H1 (cell line): ENCODE results near the gene TRAF5. TPM values are rescaled to one million over a fixed set of nuclear protein-coding genes. Genes with fewer than 3 reads are reported as not detected.
"Not testable (repeated sequence)": the region's sequence is repeated elsewhere in the genome, so short reads cannot be mapped to it uniquely, and the experiment has no call there.

Source experiments
- CTCF ChIA-PET: fragments of 300-600 bp; sonication (Branson Sonifier 250); formaldehyde crosslinking; loops from one replicate; lab custom pipeline; 2021; ENCODE audit not compliant: partially characterized antibody; lab: Charles Lee
- POLR2A ChIA-PET: fragments of 300-600 bp; sonication (Branson Sonifier 250); formaldehyde crosslinking; loops from one replicate; lab custom pipeline; 2021; ENCODE audit warnings: inconsistent platforms; ENCODE audit not compliant: partially characterized antibody; lab: Charles Lee
- DNase-seq, 2 experiments: peaks; one replicate each; pipeline versions ENCODE4 v3.0.0 to v3.0.0-alpha.2; 2010 to 2022; ENCODE audit warnings: low spot score in 2 of 2, low read depth in 1 of 2, mixed read lengths in 1 of 2
- FAIRE-seq: peaks from 2 replicates; lab custom pipeline; 2011; peaks lifted over from hg19 to GRCh38; lab: Jason Lieb, UNC
- H2AFZ ChIP-seq: 2 replicates; pipeline ENCODE4 v1.8.1; 2012; ENCODE audit warnings: low read length, inconsistent platforms
- H2AK5ac ChIP-seq: 2 replicates; pipeline ENCODE4 v1.6.1; 2013; ENCODE audit warnings: low read depth, low read length
- H2BK120ac ChIP-seq: replicated peaks from 2 replicates; pipeline ENCODE3; 2013; ENCODE audit warnings: low read depth, low read length, inconsistent platforms
- H2BK12ac ChIP-seq: 2 replicates; pipeline ENCODE4 v1.6.1; 2013; ENCODE audit warnings: low read depth, low read length
- H2BK15ac ChIP-seq: 2 replicates; pipeline ENCODE4 v1.6.1; 2013; ENCODE audit warnings: low read length
- H2BK20ac ChIP-seq: 2 replicates; pipeline ENCODE4 v1.6.1; 2013; ENCODE audit warnings: low read length
- H2BK5ac ChIP-seq: 2 replicates; pipeline ENCODE4 v1.6.1; 2013; ENCODE audit warnings: low read depth, low read length
- H3K14ac ChIP-seq: 2 replicates; pipeline ENCODE4 v1.6.1; 2013; ENCODE audit warnings: inconsistent platforms; ENCODE audit not compliant: insufficient read length
- H3K18ac ChIP-seq: 2 replicates; pipeline ENCODE4 v1.6.1; 2013; ENCODE audit warnings: low read length; ENCODE audit errors: extremely low read depth
- H3K23ac ChIP-seq: 2 replicates; pipeline ENCODE4 v1.6.1; 2013; ENCODE audit warnings: inconsistent platforms; ENCODE audit not compliant: insufficient read length
- H3K23me2 ChIP-seq: 2 replicates; pipeline ENCODE4 v1.6.1; 2013; ENCODE audit warnings: low read depth, low read length
- H3K27ac ChIP-seq: 2 replicates; pipeline ENCODE4 v1.6.1; 2011; ENCODE audit warnings: low read depth, low read length, inconsistent platforms
- H3K27me3 ChIP-seq, 4 experiments: replicated peaks in 1 of 4; 1 replicate in 1 of 4; 2 replicates in 3 of 4; pipeline versions ENCODE4 v1.6.1 to v1.8.1; 2011 to 2013; ENCODE audit warnings: low read length in 3 of 4, mild to moderate bottlenecking in 3 of 4, inconsistent platforms in 2 of 4, mixed read lengths in 2 of 4, moderate library complexity in 1 of 4; ENCODE audit not compliant: control insufficient read depth in 3 of 4, insufficient read depth in 3 of 4; ENCODE audit errors: extremely low read depth in 1 of 4
- H3K36me3 ChIP-seq, 4 experiments: 2 replicates each; pipeline versions ENCODE4 v1.6.1 to v1.8.1; 2011 to 2013; ENCODE audit warnings: mild to moderate bottlenecking in 4 of 4, low read length in 3 of 4, moderate library complexity in 2 of 4, control low read depth in 1 of 4, inconsistent platforms in 1 of 4; ENCODE audit not compliant: insufficient read depth in 4 of 4, control insufficient read depth in 2 of 4
- H3K4ac ChIP-seq: replicated peaks from 2 replicates; pipeline ENCODE3; 2013; ENCODE audit warnings: low read length, low read depth, mixed read lengths, inconsistent platforms; ENCODE audit not compliant: insufficient read length
- H3K4me1 ChIP-seq, 4 experiments: replicated peaks in 1 of 4; 1 replicate in 1 of 4; 2 replicates in 3 of 4; pipeline versions ENCODE4 v1.6.1 to v1.8.1; 2011 to 2013; ENCODE audit warnings: low read length in 3 of 4, inconsistent platforms in 2 of 4, mixed read lengths in 1 of 4; ENCODE audit not compliant: insufficient read depth in 4 of 4, control insufficient read depth in 3 of 4
- H3K4me2 ChIP-seq, 2 experiments: 2 replicates each; pipeline versions ENCODE4 v1.6.1 to v1.8.1; 2011 to 2013; ENCODE audit warnings: low read depth in 2 of 2, low read length in 2 of 2, control low read depth in 1 of 2, inconsistent platforms in 1 of 2, mild to moderate bottlenecking in 1 of 2; ENCODE audit not compliant: insufficient read depth in 1 of 2
- H3K4me3 ChIP-seq, 4 experiments: fragments of 200-600, 300-600 bp in 1 of 4; sonication (generic), shearing (Covaris generic), sonication (Bioruptor Twin) in 1 of 4; 2 replicates each; pipeline versions ENCODE4 v1.5.1 to v1.8.1; 2011 to 2016; ENCODE audit warnings: low read length in 4 of 4, low read depth in 3 of 4, control low read depth in 2 of 4, inconsistent platforms in 2 of 4, mild to moderate bottlenecking in 2 of 4, mixed read lengths in 1 of 4, moderate library complexity in 1 of 4; ENCODE audit not compliant: insufficient read depth in 2 of 4; ENCODE audit errors: extremely low read depth in 1 of 4
- H3K56ac ChIP-seq: replicated peaks from 2 replicates; pipeline ENCODE3; 2013; ENCODE audit warnings: low read depth, mild to moderate bottlenecking, mixed read lengths, low read length, inconsistent platforms; ENCODE audit not compliant: insufficient read length
- H3K79me1 ChIP-seq: 2 replicates; pipeline ENCODE4 v1.6.1; 2013; ENCODE audit warnings: low read depth, low read length, control low read depth
- H3K79me2 ChIP-seq, 2 experiments: 2 replicates each; pipeline versions ENCODE4 v1.6.1 to v1.8.1; 2012 to 2013; ENCODE audit warnings: low read length in 2 of 2, mild to moderate bottlenecking in 2 of 2, inconsistent platforms in 1 of 2; ENCODE audit not compliant: insufficient read depth in 2 of 2, control insufficient read depth in 1 of 2
- H3K9ac ChIP-seq, 4 experiments: replicated peaks in 1 of 4; 1 replicate in 1 of 4; 2 replicates in 3 of 4; pipeline versions ENCODE4 v1.6.1 to v1.8.1; 2011 to 2013; ENCODE audit warnings: low read depth in 3 of 4, low read length in 3 of 4, control low read depth in 2 of 4, mild to moderate bottlenecking in 2 of 4, moderate library complexity in 2 of 4, inconsistent platforms in 1 of 4; ENCODE audit errors: extremely low read depth in 1 of 4
- H3K9me3 ChIP-seq, 2 experiments: 2 replicates each; pipeline versions ENCODE4 v1.6.1 to v1.8.1; 2012 to 2013; ENCODE audit warnings: mild to moderate bottlenecking in 2 of 2, moderate library complexity in 2 of 2, control low read depth in 1 of 2, inconsistent platforms in 1 of 2, low read depth in 1 of 2, low read length in 1 of 2, mixed read lengths in 1 of 2; ENCODE audit not compliant: insufficient read depth in 2 of 2
- H4K20me1 ChIP-seq, 2 experiments: replicated peaks in 1 of 2; 2 replicates each; pipeline versions ENCODE3 to v1.8.1; 2011 to 2013; ENCODE audit warnings: inconsistent platforms in 2 of 2, low read length in 2 of 2, mild to moderate bottlenecking in 1 of 2; ENCODE audit not compliant: insufficient read depth in 2 of 2, control insufficient read depth in 1 of 2
- H4K5ac ChIP-seq: 2 replicates; pipeline ENCODE4 v1.6.1; 2013; ENCODE audit warnings: low read length, low read depth, mixed read lengths, inconsistent platforms; ENCODE audit not compliant: insufficient read length
- H4K8ac ChIP-seq: 2 replicates; pipeline ENCODE4 v1.8.0; 2013; ENCODE audit warnings: mild to moderate bottlenecking, moderate library complexity, low read length, inconsistent platforms; ENCODE audit not compliant: insufficient read depth; ENCODE audit errors: extremely low read depth
- H4K91ac ChIP-seq: replicated peaks from 2 replicates; pipeline ENCODE3; 2013; ENCODE audit warnings: low read length, mixed read lengths, inconsistent platforms; ENCODE audit not compliant: insufficient read length
- CTCF ChIP-seq, 3 experiments: IDR thresholded peaks; 1 replicate in 2 of 3; 2 replicates in 1 of 3; pipeline versions ENCODE4 v1.5.1 to v1.6.1; 2011; ENCODE audit warnings: low read length in 3 of 3, mild to moderate bottlenecking in 3 of 3, inconsistent platforms in 2 of 3, low read depth in 1 of 3, moderate library complexity in 1 of 3; ENCODE audit not compliant: insufficient read depth in 1 of 3; ENCODE audit errors: control extremely low read depth in 1 of 3
- KDM4A ChIP-seq: IDR thresholded peaks from one replicate; pipeline ENCODE4 v1.7.1; 2012; ENCODE audit warnings: low read depth, mild to moderate bottlenecking, moderate library complexity, low read length, inconsistent platforms; ENCODE audit not compliant: severe bottlenecking
- MAX ChIP-seq: IDR thresholded peaks from 2 replicates; pipeline ENCODE4 v1.6.1; 2012; ENCODE audit warnings: inconsistent platforms
- RAD21 ChIP-seq, 2 experiments: IDR thresholded peaks in 1 of 2; conservative IDR thresholded peaks in 1 of 2; 2 replicates each; pipeline ENCODE4 v1.6.1; 2011; ENCODE audit warnings: low read depth in 2 of 2, low read length in 2 of 2, improper control_type of control experiment in 1 of 2, inconsistent platforms in 1 of 2, mild to moderate bottlenecking in 1 of 2, moderate library complexity in 1 of 2
- RBBP5 ChIP-seq: IDR thresholded peaks from 2 replicates; pipeline ENCODE4 v1.7.1; 2012; ENCODE audit warnings: low read depth, mild to moderate bottlenecking, inconsistent platforms, low read length, moderate library complexity, borderline replicate concordance
- TAF1 ChIP-seq: IDR thresholded peaks from 2 replicates; pipeline ENCODE4 v1.6.1; 2011; ENCODE audit warnings: mild to moderate bottlenecking, low read depth, low read length
- WGBS, 2 experiments: shearing (Covaris generic) in 1 of 2; methylation state at CpG; one replicate each; pipeline versions ENCODE4 v1.1.6 to v1.1.7; 2013 to 2015; ENCODE audit warnings: low lambda C conversion rate in 2 of 2, mixed read lengths in 2 of 2, inconsistent platforms in 1 of 2, low coverage in 1 of 2, missing lambda C conversion rate in 1 of 2; ENCODE audit not compliant: insufficient replicate concordance in 2 of 2, insufficient coverage in 1 of 2, insufficient read length in 1 of 2; ENCODE audit errors: extremely low coverage in 1 of 2, missing lambda C conversion rate in 1 of 2; 5-methylcytosine and 5-hydroxymethylcytosine counted together
- polyA plus RNA-seq, 7 experiments: library from polyadenylated mRNA; depleted of rRNA in 3 of 7; stranded (reverse) in 5 of 7; unstranded in 2 of 7; fragments of >200 nt in 5 of 7; fragments of 200-250 nt in 2 of 7; gene quantifications; 1 replicate in 5 of 7; 2 replicates in 1 of 7; 4 replicates in 1 of 7; pipeline versions ENCODE4 v1.2.1 to v1.2.3, GENCODE V29; 2011 to 2013; ENCODE audit warnings: missing spikeins in 2 of 7, mixed read lengths in 2 of 7
- total RNA-seq: library from RNA; stranded (reverse); fragmentation: NEBNext Ultra II Directional; extraction: Animal tissue kit (Norgen Biotek cat#: 25700); gene quantifications from 2 replicates; pipeline ENCODE4 v1.2.1, GENCODE V29; 2021

Gene TRAF5
- total and polyA plus RNA-seq, 2 of the 8 experiments (the other 6 are each of a cell fraction or from before 2014, with no cell fraction given): 13.0 to 17.1 TPM

DNA sequence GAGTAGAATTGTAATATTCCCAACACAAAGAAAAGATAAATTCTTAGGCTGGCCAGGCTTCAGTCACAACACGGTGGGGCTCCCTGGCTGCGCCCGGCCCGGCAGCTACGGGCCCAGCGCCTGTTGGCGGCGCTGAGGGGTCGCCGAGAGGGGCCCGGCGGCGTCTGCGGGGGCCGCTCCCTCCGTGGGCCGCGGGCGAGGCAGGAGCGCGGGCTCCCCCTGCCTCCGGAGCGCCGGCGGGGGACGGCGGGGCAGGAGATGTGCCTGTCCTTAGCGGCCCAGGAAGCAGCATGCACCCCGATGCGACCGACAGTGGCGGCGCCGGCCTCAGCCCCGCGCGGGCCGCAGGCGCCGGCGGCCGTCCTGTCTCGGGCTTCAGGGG is 89.6 kb downstream of the TRAF5 start:
- not testable (repeated sequence) for H3K9me3 ChIP-seq, H4K91ac ChIP-seq, H3K23me2 ChIP-seq, H4K20me1 ChIP-seq, H3K56ac ChIP-seq, H2BK12ac ChIP-seq, H2AFZ ChIP-seq, H2BK5ac ChIP-seq, H2BK15ac ChIP-seq, H3K14ac ChIP-seq, H3K79me1 ChIP-seq, H3K4me1 ChIP-seq, H4K5ac ChIP-seq, H3K27me3 ChIP-seq, H3K23ac ChIP-seq, H2BK20ac ChIP-seq, FAIRE-seq, H3K4ac ChIP-seq, H3K36me3 ChIP-seq, H2AK5ac ChIP-seq, H3K79me2 ChIP-seq, H3K18ac ChIP-seq, DNase-seq, H2BK120ac ChIP-seq, H3K27ac ChIP-seq
- peak overlapping the region; percentile 25; the same call in 1 of the 2 replicates for H4K8ac ChIP-seq
- TF ChIP-seq TAF1: peak; percentile 31; the same call in 1 of the 2 replicates
- peak; percentile 71 for TF ChIP-seq KDM4A
- TF ChIP-seq RAD21 (IDR thresholded peaks at IDR 0.05 in 1 of 2, conservative IDR thresholded peaks at IDR 0.05 in 1 of 2; ENCODE audit: low read depth in 2 of 2, low read length in 2 of 2): peak in 1 of 2 experiments; percentile 51; a peak in 3 of 4 replicates
- peak; percentile 56; the same call in 1 of the 2 replicates for TF ChIP-seq RBBP5
- TF ChIP-seq CTCF (IDR thresholded peaks at IDR 0.05; ENCODE audit: control extremely low read depth in 1 of 3, insufficient read depth in 1 of 3, low read depth in 1 of 3, low read length in 3 of 3): peak in 2 of 3 experiments; percentile 6 to 48; a peak in 3 of 4 replicates
- 0 out of 2 replicates have a peak, but pooled peaks have one; percentile 4 for TF ChIP-seq MAX
- ChIA-PET CTCF (interaction anchor here (0.8 to 2.5 kb wide), 17 partner anchors 9 to 105 kb away, joined by 3 to 16 read pairs (median 4); no protein-coding TSS in a partner anchor), POLR2A (interaction anchor here (0.7 to 1.7 kb wide), 6 partner anchors 9 to 260 kb away, joined by 3 to 4 read pairs (median 3); partner anchors contain the start of gene NEK2)
- WGBS, 2 experiments: 7% methylated on average over 8 of the region's 43 CpGs; no CpG with 5 or more reads in 1 of the 2 experiments
- H3K4me2 ChIP-seq: peak overlapping the region; percentile 52 to 55; a peak in 3 of 4 replicates
- H3K4me3 ChIP-seq: peak overlapping the region; percentile 19 to 55 (median 27); a peak in 6 of 8 replicates
- peak overlapping the region in 1 of 4 experiments; percentile 44; a peak in 2 of 7 replicates for H3K9ac ChIP-seq
